Lung (tissue), 12 donors: ENCODE measurements around the gene SLC24A5. TPM values are rescaled to one million over a fixed set of nuclear protein-coding genes. Genes with fewer than 3 reads are reported as not detected.

Experiments
- ATAC-seq: fragments of 200-7000 bp; cut with Tn5 transposase; one replicate; pipeline ENCODE4 v1.9.1; 2020; ENCODE audit warnings: moderate number of reproducible peaks; ENCODE audit not compliant: insufficient read depth, low FRiP score
- DNase-seq, 3 donors: peaks; one replicate each; pipeline ENCODE4 v3.0.0-alpha.2; 2013 to 2017
- H3K27ac ChIP-seq, 2 donors: one replicate each; pipeline ENCODE4 v1.5.1; 2013; ENCODE audit warnings: mild to moderate bottlenecking in 2 of 2, moderate library complexity in 2 of 2, control low read depth in 1 of 2, inconsistent platforms in 1 of 2, low read depth in 1 of 2, low read length in 1 of 2
- H3K27me3 ChIP-seq, 3 donors: one replicate each; pipeline ENCODE4 v1.5.1; 2013; ENCODE audit warnings: low read length in 2 of 3; ENCODE audit not compliant: control insufficient read depth in 3 of 3, insufficient read depth in 3 of 3
- H3K36me3 ChIP-seq, 4 donors: one replicate each; pipeline ENCODE4 v1.5.1; 2013; ENCODE audit warnings: low read length in 4 of 4, mild to moderate bottlenecking in 1 of 4, moderate library complexity in 1 of 4; ENCODE audit not compliant: control insufficient read depth in 4 of 4, insufficient read depth in 4 of 4
- H3K4me1 ChIP-seq, 5 donors: one replicate each; pipeline ENCODE4 v1.5.1; 2013; ENCODE audit warnings: low read length in 5 of 5, mild to moderate bottlenecking in 2 of 5, moderate library complexity in 1 of 5; ENCODE audit not compliant: control insufficient read depth in 5 of 5, insufficient read depth in 5 of 5
- H3K4me3 ChIP-seq: one replicate; pipeline ENCODE4 v1.5.1; 2013; ENCODE audit warnings: mild to moderate bottlenecking, control low read depth, moderate library complexity
- H3K9ac ChIP-seq, 2 donors: one replicate each; pipeline ENCODE4 v1.5.1; 2013; ENCODE audit warnings: low read length in 2 of 2, control low read depth in 1 of 2; ENCODE audit not compliant: insufficient read depth in 1 of 2
- H3K9me3 ChIP-seq, 4 donors: one replicate each; pipeline ENCODE4 v1.5.1; 2013; ENCODE audit warnings: low read length in 3 of 4, mild to moderate bottlenecking in 1 of 4, moderate library complexity in 1 of 4; ENCODE audit not compliant: control insufficient read depth in 4 of 4, insufficient read depth in 3 of 4
- WGBS, 2 donors: extraction: QIAGEN DNeasy Blood & Tissue Kit; methylation state at CpG; one replicate each; pipeline ENCODE4 v1.1.7; 2013; 5-methylcytosine and 5-hydroxymethylcytosine counted together
- polyA plus RNA-seq, 2 donors: library from polyadenylated mRNA; stranded (reverse); fragments of 200-250 nt; gene quantifications; one replicate each; pipeline ENCODE4 v1.2.1, GENCODE V29; 2013
- total RNA-seq, 2 donors: library from RNA; depleted of rRNA in 1 of 2; stranded (reverse); fragments of >200 nt in 1 of 2; gene quantifications; one replicate each; pipeline ENCODE4 v1.2.1, GENCODE V29; 2014 to 2021
- TF ChIP-seq, protein P1 (sequence below): IDR thresholded peaks from 2 replicates; pipeline ENCODE4 v1.5.1; 2012; ENCODE audit warnings: mild to moderate bottlenecking; ENCODE audit errors: control extremely low read depth, extremely low read depth
- donor health status: control.
- donor health status: control.
- donor health status: Bipolar disorder and iron deficiency.
- donor health status: healthy.
- donor health status: DM: yes; HTN: yes; CAD: no.

SLC24A5 gene
- total and polyA plus RNA-seq, 4 donors: 0.05 to 0.10 TPM; not detected in 2

DNA sequence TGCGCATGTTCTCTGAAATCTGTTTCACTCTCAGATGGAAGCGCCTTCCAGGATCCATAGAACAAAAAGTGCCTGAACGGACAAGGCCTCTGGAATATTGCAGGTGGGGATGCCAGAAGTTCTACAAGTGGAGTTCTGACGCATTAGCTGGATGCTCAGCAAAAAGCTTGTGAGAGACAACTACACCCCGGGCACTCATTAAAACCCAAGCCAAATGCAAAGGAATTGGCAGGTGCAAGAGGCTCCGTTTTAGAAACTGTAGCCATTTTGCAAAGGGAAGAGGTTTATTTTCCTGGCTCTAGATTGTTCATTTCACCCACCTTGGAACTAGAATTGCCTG, 35.2 kb upstream of the SLC24A5 start:
- H3K9ac ChIP-seq: no peak overlapping the region
- no peaks in the 10 kb centered on the region for H3K27me3 ChIP-seq
- H3K36me3 ChIP-seq: no peaks in the 10 kb centered on the region
- H3K27ac ChIP-seq: no peak overlapping the region
- TF ChIP-seq, protein P1, sequence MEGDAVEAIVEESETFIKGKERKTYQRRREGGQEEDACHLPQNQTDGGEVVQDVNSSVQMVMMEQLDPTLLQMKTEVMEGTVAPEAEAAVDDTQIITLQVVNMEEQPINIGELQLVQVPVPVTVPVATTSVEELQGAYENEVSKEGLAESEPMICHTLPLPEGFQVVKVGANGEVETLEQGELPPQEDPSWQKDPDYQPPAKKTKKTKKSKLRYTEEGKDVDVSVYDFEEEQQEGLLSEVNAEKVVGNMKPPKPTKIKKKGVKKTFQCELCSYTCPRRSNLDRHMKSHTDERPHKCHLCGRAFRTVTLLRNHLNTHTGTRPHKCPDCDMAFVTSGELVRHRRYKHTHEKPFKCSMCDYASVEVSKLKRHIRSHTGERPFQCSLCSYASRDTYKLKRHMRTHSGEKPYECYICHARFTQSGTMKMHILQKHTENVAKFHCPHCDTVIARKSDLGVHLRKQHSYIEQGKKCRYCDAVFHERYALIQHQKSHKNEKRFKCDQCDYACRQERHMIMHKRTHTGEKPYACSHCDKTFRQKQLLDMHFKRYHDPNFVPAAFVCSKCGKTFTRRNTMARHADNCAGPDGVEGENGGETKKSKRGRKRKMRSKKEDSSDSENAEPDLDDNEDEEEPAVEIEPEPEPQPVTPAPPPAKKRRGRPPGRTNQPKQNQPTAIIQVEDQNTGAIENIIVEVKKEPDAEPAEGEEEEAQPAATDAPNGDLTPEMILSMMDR: no peak
- no peak for DNase-seq
- 92 to 96% methylated on average over 6 of the region's 6 CpGs for WGBS, 2 donors
- H3K4me3 ChIP-seq: no peak overlapping the region
- no peaks in the 10 kb centered on the region for H3K9me3 ChIP-seq
- H3K4me1 ChIP-seq: peaks cover 0 to 26% (median 0%) of the 10 kb centered on the region in 5 donors
- ATAC-seq: no peak

DNA sequence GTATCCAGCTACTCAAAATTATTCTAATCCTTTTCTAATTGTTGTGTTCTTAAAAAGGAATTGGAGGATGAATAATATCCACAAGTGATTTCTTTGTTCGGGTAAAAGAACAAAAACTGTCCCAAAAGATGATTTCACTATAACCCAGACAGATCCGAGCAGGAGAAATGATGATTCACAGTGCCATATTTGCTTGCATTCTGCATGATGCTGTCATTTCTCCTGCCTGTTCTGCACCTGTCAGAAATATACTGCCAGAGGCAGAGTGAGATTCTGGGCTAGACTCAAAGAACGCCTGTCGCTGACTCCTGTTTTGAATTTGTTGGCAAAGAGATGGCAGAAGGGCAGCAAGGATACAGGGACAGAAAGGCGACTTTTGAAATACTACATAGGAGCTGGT, 34.7 kb upstream of the SLC24A5 start:
- Histone ChIP-seq H3K9me3 (no peaks in the 10 kb centered on the region), H3K36me3 (no peaks in the 10 kb centered on the region), H3K27ac (no peak overlapping the region), H3K27me3 (no peaks in the 10 kb centered on the region), H3K9ac (no peak overlapping the region), H3K4me1 (peaks cover 0 to 31% (median 0%) of the 10 kb centered on the region in 5 donors), H3K4me3 (no peak overlapping the region)
- ATAC-seq (no peak), DNase-seq (no peak)
- 74 to 88% methylated on average over 5 of the region's 5 CpGs for WGBS, 2 donors
- TF ChIP-seq, protein P1: no peak

DNA sequence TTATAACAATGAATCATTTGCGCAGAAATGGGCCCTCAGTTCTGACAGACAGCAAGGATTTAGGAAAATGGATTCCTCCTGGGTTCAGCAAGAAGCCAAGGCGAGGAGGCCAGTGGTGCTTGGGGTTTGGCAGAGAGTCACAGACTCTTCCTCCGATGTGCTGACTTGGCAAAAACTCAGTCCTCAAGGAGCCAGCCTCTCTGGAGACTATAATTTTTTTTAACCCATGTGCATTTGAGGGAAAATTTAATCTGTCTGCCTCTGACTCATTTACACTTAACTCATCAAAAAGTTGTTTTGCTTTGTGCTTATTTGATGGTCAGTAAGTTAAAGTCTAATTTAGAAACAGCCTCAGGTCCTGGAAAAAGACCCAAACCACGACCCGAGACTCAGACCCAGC, 34.2 kb upstream of the SLC24A5 start:
- no peak for ATAC-seq
- H3K4me3 ChIP-seq: no peak overlapping the region
- no peaks in the 10 kb centered on the region for H3K9me3 ChIP-seq
- peaks cover 0 to 34% (median 0%) of the 10 kb centered on the region in 5 donors for H3K4me1 ChIP-seq
- H3K36me3 ChIP-seq: no peaks in the 10 kb centered on the region
- H3K27ac ChIP-seq: no peak overlapping the region
- WGBS, 2 donors: 57 to 76% methylated on average over 5 of the region's 5 CpGs
- peak; percentile 44 to 81 (median 72) for DNase-seq
- H3K27me3 ChIP-seq: no peaks in the 10 kb centered on the region
- H3K9ac ChIP-seq: no peak overlapping the region
- TF ChIP-seq, protein P1: no peak

DNA sequence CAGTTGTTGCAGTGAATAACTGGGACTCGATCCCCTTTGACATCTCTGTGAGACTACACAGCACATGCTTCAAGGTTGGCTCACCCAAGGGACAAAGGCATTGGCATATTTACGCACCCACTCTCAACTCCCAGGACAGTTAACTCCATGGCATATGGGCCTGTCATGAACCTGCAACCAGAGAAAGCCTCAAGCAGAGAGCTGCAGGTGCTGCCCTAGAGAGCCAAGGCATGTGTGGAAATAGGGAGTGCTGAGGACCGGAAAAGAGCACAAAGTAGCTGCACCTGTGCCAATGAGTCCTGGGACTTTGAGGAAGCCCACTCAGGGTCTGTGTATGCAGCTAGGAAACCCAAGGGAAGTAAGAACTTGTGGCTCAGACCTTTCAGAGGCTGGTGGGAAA, 32.9 kb upstream of the SLC24A5 start:
- DNase-seq (no peak), ATAC-seq (no peak)
- TF ChIP-seq, protein P1: no peak
- Histone ChIP-seq H3K9me3 (no peaks in the 10 kb centered on the region), H3K4me1 (peaks cover 0 to 34% (median 0%) of the 10 kb centered on the region in 5 donors), H3K27me3 (no peaks in the 10 kb centered on the region), H3K27ac (no peak overlapping the region), H3K36me3 (no peaks in the 10 kb centered on the region), H3K9ac (no peak overlapping the region), H3K4me3 (no peak overlapping the region)
- WGBS, 2 donors: 84 to 92% methylated on average over 3 of the region's 3 CpGs
